K562 (cell line): Measurements from ENCODE around the gene ZSWIM3. TPM values are rescaled to one million over a fixed set of nuclear protein-coding genes. Genes with fewer than 3 reads are reported as not detected.

Source experiments
- ATAC-seq: fragments of 200-7000 bp; cut with Tn5 transposase; 3 replicates; pipeline ENCODE4 v1.9.1; 2020; ENCODE audit warnings: moderate library complexity
- BruUV-seq: library from RNA; stranded (reverse); fragments of 400-500 nt; replicated peaks from 2 replicates; lab custom pipeline; 2021; lab: Mats Ljungman, UMichigan
- CTCF ChIA-PET: fragments of 300-600 bp; formaldehyde crosslinking; extraction: SDS; loops from one replicate; lab custom pipeline; 2021; ENCODE audit warnings: low intra/inter-chr PET ratio; lab: Yijun Ruan, JAX
- POLR2A ChIA-PET: fragments of 300-600, 350-650 bp; sonication (Branson Sonifier 250); formaldehyde crosslinking; extraction: SDS; loops from one replicate; lab custom pipeline; 2021; ENCODE audit warnings: antibody characterized with exemption, inconsistent platforms; lab: Yijun Ruan, JAX
- DNase-seq, 4 experiments: peaks; one replicate each; pipeline versions ENCODE4 v3.0.0 to v3.0.0-alpha.2; 2011 to 2018; ENCODE audit warnings: low spot score in 3 of 4, mixed read lengths in 3 of 4; ENCODE audit errors: extremely low read depth in 1 of 4
- FAIRE-seq: peaks from 2 replicates; lab custom pipeline; 2011; peaks lifted over from hg19 to GRCh38; lab: Jason Lieb, UNC
- H2AFZ ChIP-seq: 2 replicates; pipeline ENCODE4 v1.6.0; 2011; ENCODE audit warnings: low read depth, low read length, control low read depth, inconsistent platforms
- H3K27ac ChIP-seq: fragments of 200-600 bp; 3 replicates; pipeline ENCODE4 v1.8.0; 2011; ENCODE audit warnings: low read depth, mild to moderate bottlenecking, control low read depth, inconsistent platforms, low read length, moderate library complexity, mixed read lengths; ENCODE audit errors: extremely low read depth
- H3K27me3 ChIP-seq, 2 experiments: fragments of 300-600 bp in 1 of 2; 2 replicates in 1 of 2; 3 replicates in 1 of 2; pipeline versions ENCODE4 v1.6.0 to v1.8.0; 2011; ENCODE audit warnings: inconsistent platforms in 2 of 2, low read length in 2 of 2, mild to moderate bottlenecking in 1 of 2, mixed read lengths in 1 of 2, moderate library complexity in 1 of 2; ENCODE audit not compliant: control insufficient read depth in 2 of 2, insufficient read depth in 2 of 2
- H3K36me3 ChIP-seq: fragments of 300-600 bp; 3 replicates; pipeline ENCODE4 v1.8.0; 2011; ENCODE audit warnings: mild to moderate bottlenecking, low read length, inconsistent platforms; ENCODE audit not compliant: control insufficient read depth, insufficient read depth
- H3K4me1 ChIP-seq, 2 experiments: fragments of 200-600 bp in 1 of 2; replicated peaks in 1 of 2; 2 replicates in 1 of 2; 3 replicates in 1 of 2; pipeline versions ENCODE4 v1.5.1 to v1.8.0; 2011; ENCODE audit warnings: inconsistent platforms in 2 of 2, low read length in 2 of 2, mild to moderate bottlenecking in 1 of 2, mixed read lengths in 1 of 2, moderate library complexity in 1 of 2; ENCODE audit not compliant: control insufficient read depth in 2 of 2, insufficient read depth in 2 of 2
- H3K4me2 ChIP-seq: 2 replicates; pipeline ENCODE4 v1.6.1; 2011; ENCODE audit warnings: low read length, control low read depth, inconsistent platforms, mixed read lengths; ENCODE audit not compliant: insufficient read depth
- H3K4me3 ChIP-seq: fragments of 200-600 bp; sonication (generic), shearing (Covaris generic); 2 replicates; pipeline ENCODE4 v1.5.1; 2016; ENCODE audit warnings: control low read depth, inconsistent platforms
- H3K79me2 ChIP-seq: fragments of 200-600 bp; 3 replicates; pipeline ENCODE4 v1.8.0; 2011; ENCODE audit warnings: low read length, inconsistent platforms; ENCODE audit not compliant: control insufficient read depth, insufficient read depth
- H3K9ac ChIP-seq, 2 experiments: 2 replicates each; pipeline versions ENCODE4 v1.6.0 to v1.6.1; 2011; ENCODE audit warnings: low read depth in 2 of 2, low read length in 2 of 2, control low read depth in 1 of 2, inconsistent platforms in 1 of 2, mild to moderate bottlenecking in 1 of 2, mixed read lengths in 1 of 2; ENCODE audit not compliant: insufficient read depth in 1 of 2
- H3K9me1 ChIP-seq: one replicate; pipeline ENCODE4 v1.6.0; 2011; ENCODE audit warnings: inconsistent platforms, mild to moderate bottlenecking, low read length, moderate library complexity; ENCODE audit not compliant: control insufficient read depth, insufficient read depth
- H3K9me3 ChIP-seq: replicated peaks from 2 replicates; pipeline ENCODE4 v1.5.1; 2011; ENCODE audit warnings: low read depth, low read length, inconsistent platforms; ENCODE audit not compliant: control insufficient read depth, insufficient read depth
- H4K20me1 ChIP-seq: replicated peaks from 2 replicates; pipeline ENCODE4 v1.6.1; 2011; ENCODE audit warnings: low read length, inconsistent platforms, mixed read lengths; ENCODE audit not compliant: control insufficient read depth, insufficient read depth
- ATF1 ChIP-seq, 2 experiments: fragments of 450-650 bp in 1 of 2; IDR thresholded peaks; 2 replicates each; pipeline ENCODE4 v1.6.1; 2016; ENCODE audit warnings: missing compliant biosample characterization in 1 of 2, missing genetic modification characterization in 1 of 2
- BACH1 ChIP-seq: fragments of 200-800 bp; sonication (Bioruptor generic); IDR thresholded peaks from 2 replicates; pipeline ENCODE4 v1.6.1; 2016; ENCODE audit warnings: missing genetic modification characterization, missing compliant biosample characterization
- CXXC5 ChIP-seq: fragments of 250-450 bp; sonication (Bioruptor Pico); IDR thresholded peaks from 2 replicates; pipeline ENCODE4 v1.8.0; 2022; ENCODE audit warnings: inconsistent platforms, mild to moderate bottlenecking, moderate library complexity
- E4F1 ChIP-seq: fragments of 250-450 bp; sonication (Bioruptor Pico); IDR thresholded peaks from 2 replicates; pipeline ENCODE4 v1.5.0; 2021; ENCODE audit warnings: mild to moderate bottlenecking, borderline replicate concordance
- EWSR1 ChIP-seq: fragments of 450-650 bp; IDR thresholded peaks from 2 replicates; pipeline ENCODE4 v1.6.1; 2018; ENCODE audit warnings: borderline replicate concordance, mild to moderate bottlenecking, low read depth, moderate library complexity; ENCODE audit not compliant: partially characterized antibody
- HNRNPLL ChIP-seq: fragments of 200-400 bp; formaldehyde crosslinking; IDR thresholded peaks from 2 replicates; pipeline ENCODE4 v1.6.1; 2017; ENCODE audit warnings: low read length, low read depth, mild to moderate bottlenecking; ENCODE audit not compliant: poor library complexity, severe bottlenecking
- MEIS2 ChIP-seq: fragments of 450-650 bp; IDR thresholded peaks from 2 replicates; pipeline ENCODE4 v1.6.1; 2014; ENCODE audit warnings: mild to moderate bottlenecking; ENCODE audit not compliant: partially characterized antibody
- PRDM10 ChIP-seq: fragments of 450-650 bp; IDR thresholded peaks from 2 replicates; pipeline ENCODE4 v1.6.1; 2018; ENCODE audit not compliant: partially characterized antibody
- RB1 ChIP-seq: fragments of 450-650 bp; IDR thresholded peaks from 2 replicates; pipeline ENCODE4 v1.6.1; 2017; ENCODE audit warnings: low read depth, mild to moderate bottlenecking
- SRSF3 ChIP-seq: fragments of 200-400 bp; formaldehyde crosslinking; IDR thresholded peaks from 2 replicates; pipeline ENCODE4 v1.6.1; 2016; ENCODE audit warnings: mild to moderate bottlenecking, low read length, moderate library complexity; ENCODE audit not compliant: insufficient read depth
- ZKSCAN1 ChIP-seq: fragments of 150-350 bp; IDR thresholded peaks from 2 replicates; pipeline ENCODE4 v1.6.1; 2016; ENCODE audit warnings: low read depth, low read length
- ZNF143 ChIP-seq: sonication (generic); formaldehyde crosslinking; IDR thresholded peaks from 2 replicates; pipeline ENCODE4 v1.9.0; 2022; ENCODE audit warnings: mild to moderate bottlenecking, missing genetic modification reagents
- WGBS: fragments of 100-300 bp; shearing (Covaris generic); methylation state at CpG from one replicate; pipeline ENCODE4 v1.1.6; 2016; ENCODE audit warnings: low coverage, mixed read lengths; ENCODE audit not compliant: insufficient coverage; ENCODE audit errors: missing lambda C conversion rate; 5-methylcytosine and 5-hydroxymethylcytosine counted together
- in situ Hi-C: fragments of 300-500 bp; cut with MboI; formaldehyde crosslinking; loops from 4 replicates; pipeline ENCODE4 v1.15.0; 2018; ENCODE audit warnings: inconsistent platforms, mixed read lengths
- intact Hi-C: fragments of 100-400 bp; cut with micrococcal nuclease; formaldehyde crosslinking; loops from 2 replicates; pipeline ENCODE4 v1.14.2; 2022
- polyA plus RNA-seq, 8 experiments: library from polyadenylated mRNA; depleted of rRNA in 4 of 8; stranded (reverse) in 5 of 8; unstranded in 3 of 8; fragments of >200 nt; fragmentation: Nextera tagmentation in 2 of 8; fragmentation: Illumina TruSeq in 1 of 8; extraction: Ambion mirVana in 2 of 8; extraction: Trizol in 1 of 8; gene quantifications; 2 replicates each; pipeline versions ENCODE4 v1.2.1 to v1.2.3, GENCODE V29; 2011 to 2014; ENCODE audit warnings: inconsistent platforms in 1 of 8, missing spikeins in 1 of 8
- total RNA-seq, 7 experiments: library from RNA; depleted of rRNA in 6 of 7; stranded (reverse); fragments of >200 nt in 6 of 7; fragmentation: Illumina TruSeq in 2 of 7; extraction: Trizol in 2 of 7; gene quantifications; 2 replicates each; pipeline versions ENCODE4 v1.2.1 to v1.2.3, GENCODE V29; 2011 to 2021; ENCODE audit warnings: low replicate concordance in 1 of 7
- TF ChIP-seq, protein P1 (sequence below): sonication (generic); formaldehyde crosslinking; IDR thresholded peaks from 2 replicates; pipeline ENCODE4 v1.8.0; 2022; ENCODE audit warnings: missing genetic modification reagents, mild to moderate bottlenecking, moderate library complexity, borderline replicate concordance

Gene ZSWIM3
- total and polyA plus RNA-seq, 9 of the 15 experiments (the other 6 are each of a cell fraction or from before 2014, with no cell fraction given): 1.7 to 4.3 (median 2.9) TPM

DNA sequence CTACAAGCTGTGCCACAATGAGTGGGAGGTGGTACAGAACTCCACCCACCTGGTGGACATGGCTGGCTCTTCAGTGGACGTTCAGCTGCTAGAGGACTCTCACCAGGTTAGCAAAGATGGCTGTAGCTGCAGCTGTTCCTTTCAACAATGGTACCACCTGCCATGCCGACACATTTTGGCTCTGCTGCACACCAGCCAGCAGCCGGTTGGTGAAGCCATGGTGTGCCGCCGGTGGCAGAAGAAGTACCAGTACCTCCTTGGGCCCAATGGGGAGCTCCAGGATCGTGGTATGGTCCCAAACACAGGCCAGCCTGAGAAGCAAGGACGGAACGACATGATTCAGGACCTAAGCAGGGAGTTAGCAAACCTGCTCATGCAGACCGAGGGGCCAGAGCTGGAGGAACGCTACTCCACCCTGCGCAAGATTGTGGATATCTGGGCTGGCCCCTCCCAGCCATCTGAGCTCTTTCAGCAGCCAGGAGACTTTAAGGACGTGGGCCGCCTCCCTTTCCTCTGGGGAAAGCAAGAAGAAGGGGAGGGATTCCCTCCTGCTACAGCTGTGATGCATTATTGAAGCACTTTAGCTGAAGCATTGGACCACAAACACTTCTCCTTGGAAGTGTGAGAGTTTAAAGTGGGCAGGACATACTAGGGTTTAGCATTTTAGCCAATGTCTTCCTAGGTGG lies 20.8 kb downstream of the ZSWIM3 start:
- ATAC-seq (peak; percentile 81), DNase-seq (peak; percentile 50 to 88 (median 62)), FAIRE-seq (peak; percentile 83)
- WGBS: 28% methylated on average over 13 of the region's 13 CpGs
- peaks cover 20% of the 10 kb centered on the region for H3K79me2 ChIP-seq
- intact Hi-C loops (no loop called here), in situ Hi-C loops (no loop called here)
- ChIA-PET CTCF (no interaction called here), POLR2A (interaction anchor here (0.6 to 1.0 kb wide), 8 partner anchors 10 to 57 kb away, joined by 3 read pairs; no protein-coding TSS in a partner anchor)
- peak overlapping the region; percentile 14 for H2AFZ ChIP-seq
- peak overlapping the region; percentile 77 for H3K4me2 ChIP-seq
- no peaks in the 10 kb centered on the region for H3K9me3 ChIP-seq
- peaks cover 24% of the 10 kb centered on the region in 2 experiments for H3K4me1 ChIP-seq
- peak overlapping the region in 1 of 2 experiments; percentile 84; a peak in 2 of 4 replicates for H3K9ac ChIP-seq
- H4K20me1 ChIP-seq: no peaks in the 10 kb centered on the region
- H3K4me3 ChIP-seq: no peak overlapping the region
- peaks cover 12% of the 10 kb centered on the region; the same call in 2 of the 3 replicates for H3K36me3 ChIP-seq
- BruUV-seq: no TSS peak
- H3K9me1 ChIP-seq: peaks cover 4% of the 10 kb centered on the region
- peak overlapping the region; percentile 18; the same call in 1 of the 3 replicates for H3K27ac ChIP-seq
- no peaks in the 10 kb centered on the region for H3K27me3 ChIP-seq
- TF ChIP-seq RB1: peak; percentile 13; the same call in 1 of the 2 replicates
- no peak for TF ChIP-seq BACH1
- peak; percentile 52 for TF ChIP-seq CXXC5 (CRISPR knock-in tag)
- TF ChIP-seq EWSR1: no peak
- TF ChIP-seq ZKSCAN1: peak; percentile 49; the same call in 1 of the 2 replicates
- peak; percentile 37; the same call in 1 of the 2 replicates for TF ChIP-seq ZNF143 (CRISPR knock-in tag)
- peak; percentile 45 for TF ChIP-seq PRDM10
- TF ChIP-seq, protein P1, sequence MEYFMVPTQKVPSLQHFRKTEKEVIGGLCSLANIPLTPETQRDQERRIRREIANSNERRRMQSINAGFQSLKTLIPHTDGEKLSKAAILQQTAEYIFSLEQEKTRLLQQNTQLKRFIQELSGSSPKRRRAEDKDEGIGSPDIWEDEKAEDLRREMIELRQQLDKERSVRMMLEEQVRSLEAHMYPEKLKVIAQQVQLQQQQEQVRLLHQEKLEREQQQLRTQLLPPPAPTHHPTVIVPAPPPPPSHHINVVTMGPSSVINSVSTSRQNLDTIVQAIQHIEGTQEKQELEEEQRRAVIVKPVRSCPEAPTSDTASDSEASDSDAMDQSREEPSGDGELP (CRISPR knock-in tag): peak; percentile 80; the same call in 1 of the 2 replicates
- TF ChIP-seq E4F1 (CRISPR knock-in tag): no peak
- TF ChIP-seq SRSF3: no peak
- peak; percentile 20 for TF ChIP-seq MEIS2
- no peak for TF ChIP-seq ATF1 (CRISPR knock-in tag; IDR thresholded peaks at IDR 0.05)
- peak; percentile 12; the same call in 1 of the 2 replicates for TF ChIP-seq ATF1 (tag; IDR thresholded peaks at IDR 0.05)
- peak; percentile 45 for TF ChIP-seq HNRNPLL
